Astrocyte (in vitro differentiated cells and primary cell): ENCODE measurements around the gene EHD4. TPM values are rescaled to one million over a fixed set of nuclear protein-coding genes. Genes with fewer than 3 reads are reported as not detected.

ENCODE experiments used
- DNase-seq: peaks from one replicate; pipeline ENCODE4 v3.0.0-alpha.2; 2010; ENCODE audit warnings: low read depth
- FAIRE-seq: peaks from 2 replicates; lab custom pipeline; 2011; peaks lifted over from hg19 to GRCh38; lab: Jason Lieb, UNC
- H2AFZ ChIP-seq: 2 replicates; pipeline ENCODE4 v1.6.0; 2012; ENCODE audit warnings: low read depth, low read length, inconsistent platforms
- H3K27ac ChIP-seq: 2 replicates; pipeline ENCODE4 v1.5.1; 2011; ENCODE audit warnings: low read depth, low read length, inconsistent platforms
- H3K27me3 ChIP-seq: 2 replicates; pipeline ENCODE4 v1.6.0; 2011; ENCODE audit warnings: low read length, inconsistent platforms; ENCODE audit not compliant: insufficient read depth
- H3K36me3 ChIP-seq: 2 replicates; pipeline ENCODE4 v1.5.1; 2011; ENCODE audit warnings: low read length, inconsistent platforms; ENCODE audit not compliant: insufficient read depth
- H3K4me1 ChIP-seq: 2 replicates; pipeline ENCODE4 v1.5.1; 2011; ENCODE audit warnings: low read length, inconsistent platforms; ENCODE audit not compliant: insufficient read depth
- H3K4me2 ChIP-seq: 2 replicates; pipeline ENCODE4 v1.6.0; 2012; ENCODE audit warnings: low read length, inconsistent platforms
- H3K4me3 ChIP-seq: 2 replicates; pipeline ENCODE4 v1.5.1; 2011; ENCODE audit warnings: low read depth, mild to moderate bottlenecking, low read length, inconsistent platforms; ENCODE audit not compliant: insufficient read depth
- H3K79me2 ChIP-seq: 2 replicates; pipeline ENCODE4 v1.6.0; 2012; ENCODE audit warnings: mild to moderate bottlenecking, low read length, inconsistent platforms; ENCODE audit not compliant: insufficient read depth
- H3K9ac ChIP-seq: 2 replicates; pipeline ENCODE4 v1.6.0; 2012; ENCODE audit warnings: mild to moderate bottlenecking, low read length, inconsistent platforms
- H3K9me3 ChIP-seq: 2 replicates; pipeline ENCODE4 v1.5.1; 2012; ENCODE audit warnings: low read depth, mild to moderate bottlenecking, low read length, inconsistent platforms; ENCODE audit not compliant: insufficient read depth
- H4K20me1 ChIP-seq: 2 replicates; pipeline ENCODE4 v1.6.0; 2012; ENCODE audit warnings: low read length, inconsistent platforms; ENCODE audit not compliant: insufficient read depth
- H3K27ac Mint-ChIP-seq: one replicate; pipeline ENCODE4 v1.8.0; 2021; ENCODE audit warnings: mild to moderate bottlenecking, mixed read lengths; ENCODE audit not compliant: unreplicated experiment
- H3K27me3 Mint-ChIP-seq: one replicate; pipeline ENCODE4 v1.8.0; 2021; ENCODE audit warnings: low read depth, mixed read lengths; ENCODE audit not compliant: unreplicated experiment
- H3K36me3 Mint-ChIP-seq: one replicate; pipeline ENCODE4 v1.8.0; 2021; ENCODE audit warnings: low read depth, mixed read lengths; ENCODE audit not compliant: unreplicated experiment
- H3K4me1 Mint-ChIP-seq: one replicate; pipeline ENCODE4 v1.8.0; 2021; ENCODE audit warnings: low read depth, mixed read lengths; ENCODE audit not compliant: unreplicated experiment
- H3K4me3 Mint-ChIP-seq: one replicate; pipeline ENCODE4 v1.8.0; 2021; ENCODE audit warnings: mild to moderate bottlenecking, moderate library complexity, mixed read lengths; ENCODE audit not compliant: unreplicated experiment
- H3K9me3 Mint-ChIP-seq: one replicate; pipeline ENCODE4 v1.8.0; 2021; ENCODE audit warnings: mild to moderate bottlenecking, mixed read lengths; ENCODE audit not compliant: unreplicated experiment
- CTCF ChIP-seq: IDR thresholded peaks from 2 replicates; pipeline ENCODE4 v1.5.1; 2011; ENCODE audit warnings: low read depth, mild to moderate bottlenecking, inconsistent platforms, low read length, moderate library complexity; ENCODE audit not compliant: insufficient read depth
- EZH2 ChIP-seq: IDR thresholded peaks from 2 replicates; pipeline ENCODE4 v1.6.1; 2012; ENCODE audit warnings: mild to moderate bottlenecking, low read length, inconsistent platforms; ENCODE audit not compliant: insufficient read depth
- total RNA-seq: library from RNA; stranded (reverse); gene quantifications from 2 replicates; pipeline ENCODE4 v1.2.1, GENCODE V29; 2021

The EHD4 gene
- total RNA-seq, 1 donor from 2014 or later = 46.4 TPM

- FAIRE-seq (no peak), DNase-seq (no peak)
- Mint-ChIP-seq H3K36me3 (no peaks in the 10 kb centered on the region), H3K4me1 (peaks cover 2% of the 10 kb centered on the region), H3K9me3 (no peaks in the 10 kb centered on the region), H3K27me3 (peaks cover 39% of the 10 kb centered on the region), H3K4me3 (peak overlapping the region; percentile 50), H3K27ac (no peak overlapping the region)
- Histone ChIP-seq H2AFZ (no peak overlapping the region), H3K27ac (no peak overlapping the region), H3K27me3 (peaks cover 5% of the 10 kb centered on the region), H3K36me3 (no peaks in the 10 kb centered on the region), H3K4me2 (no peak overlapping the region), H4K20me1 (no peaks in the 10 kb centered on the region), H3K9ac (no peak overlapping the region), H3K4me1 (no peaks in the 10 kb centered on the region), H3K4me3 (no peak overlapping the region), H3K79me2 (no peaks in the 10 kb centered on the region), H3K9me3 (no peaks in the 10 kb centered on the region)
- TF ChIP-seq EZH2 (no peak), CTCF (no peak)
Measured at GRCh38 chr15:41994772-41995475, 22.6 kb upstream of the EHD4 start.

- no peaks in the 10 kb centered on the region for H3K4me1 ChIP-seq
- no peaks in the 10 kb centered on the region for H3K9me3 ChIP-seq
- no peak overlapping the region for H3K4me2 ChIP-seq
- no peaks in the 10 kb centered on the region for H3K27me3 ChIP-seq
- H2AFZ ChIP-seq = no peak overlapping the region
- H3K27ac ChIP-seq = no peak overlapping the region
- H4K20me1 ChIP-seq = no peaks in the 10 kb centered on the region
- DNase-seq = no peak
- H3K9ac ChIP-seq = no peak overlapping the region
- no peaks in the 10 kb centered on the region for H3K79me2 ChIP-seq
- TF ChIP-seq EZH2 (no peak), CTCF (no peak)
- peaks cover 2% of the 10 kb centered on the region for H3K4me1 Mint-ChIP-seq
- H3K4me3 Mint-ChIP-seq = no peak overlapping the region
- peaks cover 36% of the 10 kb centered on the region for H3K27me3 Mint-ChIP-seq
- H3K9me3 Mint-ChIP-seq = no peaks in the 10 kb centered on the region
- no peak overlapping the region for H3K4me3 ChIP-seq
- H3K36me3 Mint-ChIP-seq = no peaks in the 10 kb centered on the region
- H3K27ac Mint-ChIP-seq = no peak overlapping the region
- FAIRE-seq = no peak
- H3K36me3 ChIP-seq = no peaks in the 10 kb centered on the region
Measured at GRCh38 chr15:41994171-41994650, 21.9 kb upstream of the EHD4 start.
